Measurements from ENCODE around the gene ZER1.
A peak's percentile ranks its signal among the peaks of the same experiment; 100 is the strongest.
"Not testable (repeated sequence)": the region's sequence is repeated elsewhere in the genome, so short reads cannot be mapped to it uniquely, and the experiment has no call there.

Gene ZER1

DNA sequence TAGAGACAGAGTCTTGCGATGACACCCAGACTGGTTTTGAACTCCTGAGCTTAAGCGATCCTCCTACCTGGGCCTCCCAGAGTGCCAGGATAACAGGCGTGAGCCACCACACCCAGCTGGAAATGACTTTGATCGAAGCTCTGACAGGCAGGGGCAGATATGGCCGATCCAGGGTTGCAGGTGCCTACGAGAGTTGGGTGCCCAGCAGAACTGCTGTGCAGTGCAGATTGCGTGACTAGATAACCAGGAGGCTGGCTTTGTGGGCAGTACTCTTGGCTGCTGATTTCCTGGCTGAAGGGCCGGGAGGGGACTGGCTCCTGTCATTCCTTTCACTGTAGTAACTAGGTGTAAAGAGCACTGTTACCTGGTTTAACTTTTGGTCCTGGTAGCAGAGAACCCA is 27.2 kb upstream of the ZER1 start:
- no peaks in the 10 kb centered on the region for H3K27me3 Mint-ChIP-seq
- H3K36me3 Mint-ChIP-seq: peaks cover 3% of the 10 kb centered on the region
- H3K4me1 Mint-ChIP-seq: no peaks in the 10 kb centered on the region
- H3K27ac Mint-ChIP-seq: no peak overlapping the region
- no peaks in the 10 kb centered on the region for H3K9me3 Mint-ChIP-seq
- no peak overlapping the region for H3K4me3 Mint-ChIP-seq

DNA sequence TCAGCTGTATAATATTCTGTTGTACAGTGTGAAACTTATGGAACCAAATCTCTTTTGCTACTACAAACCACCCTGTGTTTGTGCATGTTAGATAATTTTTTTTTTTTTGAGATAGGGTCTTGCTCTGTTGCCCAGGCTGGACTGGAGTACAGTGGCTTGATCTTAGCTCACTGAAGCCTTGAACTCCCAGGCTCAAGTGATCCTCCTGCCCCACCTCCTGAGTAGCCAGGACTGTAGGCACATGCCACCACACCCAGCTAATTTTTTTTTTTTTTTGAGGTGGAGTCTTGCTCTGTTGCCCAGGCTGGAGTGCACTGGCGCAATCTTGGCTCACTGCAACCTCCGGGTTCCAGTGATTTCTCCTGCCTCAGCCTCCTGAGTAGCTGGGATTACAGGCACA is 23.2 kb upstream of the ZER1 start:
- H3K4me1 Mint-ChIP-seq, H3K9me3 Mint-ChIP-seq, H3K4me3 Mint-ChIP-seq, H3K36me3 Mint-ChIP-seq, H3K27me3 Mint-ChIP-seq, H3K27ac Mint-ChIP-seq: not testable (repeated sequence)

DNA sequence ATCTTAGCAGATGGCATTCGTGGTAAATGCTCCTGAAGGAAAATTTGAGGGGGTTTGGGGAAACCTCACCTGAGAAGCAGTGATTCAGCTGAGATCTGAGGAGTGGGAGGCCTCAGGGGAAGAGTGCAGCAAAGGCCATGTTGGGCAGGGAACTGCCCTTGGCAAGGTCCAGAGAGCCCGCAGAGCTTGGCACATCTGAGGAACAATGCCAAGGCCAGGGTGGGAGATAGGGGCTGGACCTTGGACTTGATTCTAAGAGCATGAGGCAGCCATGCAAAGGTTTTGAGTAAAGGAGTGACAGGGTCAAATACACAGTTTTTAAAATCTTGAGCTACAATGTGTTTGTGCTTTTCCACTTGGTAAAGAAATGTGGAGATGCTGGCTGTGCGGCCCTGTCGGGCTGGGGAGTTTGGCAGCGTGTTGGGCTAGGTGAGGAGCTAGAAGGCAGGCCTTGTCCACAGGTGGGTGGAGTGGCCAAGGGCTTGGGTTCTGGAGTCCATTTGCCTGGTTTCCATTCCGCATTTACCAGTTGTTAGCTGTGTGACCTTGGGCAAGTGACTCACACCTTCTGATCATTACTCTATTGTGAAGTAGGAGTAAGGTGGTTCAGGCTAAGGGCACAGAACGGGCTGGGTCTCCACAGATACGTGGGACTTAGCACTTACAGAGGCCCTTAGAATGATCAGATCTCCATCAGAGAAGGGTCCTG is 21.4 kb upstream of the ZER1 start:
- no peak overlapping the region for H3K4me3 Mint-ChIP-seq
- H3K4me1 Mint-ChIP-seq: peaks cover 10% of the 10 kb centered on the region

DNA sequence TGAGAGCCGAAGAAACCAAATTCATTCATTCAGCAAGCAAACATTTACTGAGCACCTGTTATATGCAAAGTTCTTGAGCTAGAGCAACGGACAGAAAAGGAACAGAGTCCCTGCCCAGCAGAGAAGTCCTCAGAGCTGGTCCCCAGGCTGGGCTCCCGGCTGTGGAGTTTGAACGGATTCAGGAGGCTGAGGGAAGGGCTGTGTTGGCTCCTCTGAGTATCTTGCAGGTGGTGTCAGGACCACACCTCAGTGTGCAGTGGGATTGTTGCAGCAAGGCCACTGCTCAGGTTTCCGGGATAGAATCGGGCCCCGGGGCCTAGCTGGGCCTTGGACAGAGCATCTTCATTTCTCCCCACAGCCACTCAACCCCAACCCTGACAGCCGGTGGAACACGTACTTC is 20.4 kb upstream of the ZER1 start:
- Mint-ChIP-seq H3K36me3 (peaks cover 2% of the 10 kb centered on the region), H3K27me3 (no peaks in the 10 kb centered on the region), H3K4me1 (peaks cover 10% of the 10 kb centered on the region), H3K27ac (no peak overlapping the region), H3K4me3 (no peak overlapping the region), H3K9me3 (no peaks in the 10 kb centered on the region)

More for the DNA sequence above, 21.4 kb upstream of the ZER1 start:
- Mint-ChIP-seq H3K27ac (no peak overlapping the region), H3K27me3 (no peaks in the 10 kb centered on the region), H3K36me3 (peaks cover 2% of the 10 kb centered on the region), H3K9me3 (no peaks in the 10 kb centered on the region)

DNA sequence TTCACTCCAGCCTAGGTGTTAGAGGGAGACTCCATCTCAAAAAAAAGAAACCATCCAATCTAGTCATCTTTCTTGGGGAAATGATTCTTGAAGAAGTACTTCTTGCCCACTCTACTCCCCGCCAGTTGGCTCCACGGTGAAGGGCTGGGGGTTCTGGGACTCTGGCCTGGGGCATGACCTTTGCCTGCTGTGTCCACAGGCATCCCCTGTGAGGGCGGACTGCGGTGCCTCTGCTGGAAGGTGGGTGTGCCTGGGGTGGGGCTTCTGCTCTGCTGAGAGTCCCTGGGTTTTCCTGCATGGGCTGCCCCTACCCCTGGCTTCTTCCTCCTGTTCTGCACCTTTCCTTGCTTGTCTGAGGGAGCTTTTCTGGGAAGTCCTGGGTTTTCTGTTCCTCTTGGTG is 18.8 kb upstream of the ZER1 start:
- no peak overlapping the region for H3K4me3 Mint-ChIP-seq
- H3K27me3 Mint-ChIP-seq: no peaks in the 10 kb centered on the region
- H3K27ac Mint-ChIP-seq: no peak overlapping the region
- no peaks in the 10 kb centered on the region for H3K9me3 Mint-ChIP-seq
- peaks cover 2% of the 10 kb centered on the region for H3K36me3 Mint-ChIP-seq
- peaks cover 10% of the 10 kb centered on the region for H3K4me1 Mint-ChIP-seq

DNA sequence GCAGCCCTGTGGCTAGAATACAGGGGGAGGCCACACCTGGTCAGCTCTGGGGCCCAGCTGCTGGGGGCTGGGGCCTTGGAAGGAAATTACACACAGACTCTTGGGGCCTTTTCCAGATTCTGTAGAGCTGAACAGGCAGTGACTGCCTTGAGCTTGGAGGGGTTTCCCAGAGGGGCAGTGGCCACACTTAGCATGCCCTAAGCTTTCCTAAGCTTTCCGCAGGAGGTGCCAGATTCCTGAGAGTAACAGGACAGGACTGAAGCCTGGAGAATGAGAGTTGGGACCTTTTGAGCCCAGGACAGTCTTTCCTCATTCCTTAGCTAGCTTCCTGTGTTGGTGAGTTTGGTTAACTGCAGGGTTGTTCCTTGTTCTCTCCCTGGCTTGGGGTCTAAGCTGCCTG is 16.7 kb upstream of the ZER1 start:
- Mint-ChIP-seq H3K27ac (no peak overlapping the region), H3K4me1 (peaks cover 10% of the 10 kb centered on the region), H3K4me3 (peak overlapping the region; percentile 91), H3K9me3 (no peaks in the 10 kb centered on the region), H3K36me3 (no peaks in the 10 kb centered on the region), H3K27me3 (no peaks in the 10 kb centered on the region)

DNA sequence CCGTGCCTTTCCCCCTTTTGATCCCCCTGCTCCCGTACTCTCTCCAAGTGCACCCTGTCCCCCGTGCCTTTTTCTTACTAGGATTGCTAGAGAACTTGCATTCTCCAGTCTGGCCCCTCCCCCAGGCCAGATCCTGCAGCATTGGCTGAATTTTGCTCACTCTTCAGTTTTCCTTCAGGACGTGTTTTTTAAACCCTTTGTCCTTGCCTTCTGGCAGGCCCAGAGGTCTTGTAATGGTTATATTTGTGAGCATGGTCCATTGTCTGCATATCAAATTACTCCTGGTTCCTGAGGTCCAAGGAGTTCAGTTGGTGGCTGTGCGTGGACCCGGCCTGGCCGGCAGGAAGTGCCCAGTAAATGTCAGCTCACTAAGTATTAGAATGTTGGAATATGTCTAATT is 15.9 kb upstream of the ZER1 start:
- Mint-ChIP-seq H3K4me3 (peak overlapping the region; percentile 91), H3K9me3 (no peaks in the 10 kb centered on the region)

DNA sequence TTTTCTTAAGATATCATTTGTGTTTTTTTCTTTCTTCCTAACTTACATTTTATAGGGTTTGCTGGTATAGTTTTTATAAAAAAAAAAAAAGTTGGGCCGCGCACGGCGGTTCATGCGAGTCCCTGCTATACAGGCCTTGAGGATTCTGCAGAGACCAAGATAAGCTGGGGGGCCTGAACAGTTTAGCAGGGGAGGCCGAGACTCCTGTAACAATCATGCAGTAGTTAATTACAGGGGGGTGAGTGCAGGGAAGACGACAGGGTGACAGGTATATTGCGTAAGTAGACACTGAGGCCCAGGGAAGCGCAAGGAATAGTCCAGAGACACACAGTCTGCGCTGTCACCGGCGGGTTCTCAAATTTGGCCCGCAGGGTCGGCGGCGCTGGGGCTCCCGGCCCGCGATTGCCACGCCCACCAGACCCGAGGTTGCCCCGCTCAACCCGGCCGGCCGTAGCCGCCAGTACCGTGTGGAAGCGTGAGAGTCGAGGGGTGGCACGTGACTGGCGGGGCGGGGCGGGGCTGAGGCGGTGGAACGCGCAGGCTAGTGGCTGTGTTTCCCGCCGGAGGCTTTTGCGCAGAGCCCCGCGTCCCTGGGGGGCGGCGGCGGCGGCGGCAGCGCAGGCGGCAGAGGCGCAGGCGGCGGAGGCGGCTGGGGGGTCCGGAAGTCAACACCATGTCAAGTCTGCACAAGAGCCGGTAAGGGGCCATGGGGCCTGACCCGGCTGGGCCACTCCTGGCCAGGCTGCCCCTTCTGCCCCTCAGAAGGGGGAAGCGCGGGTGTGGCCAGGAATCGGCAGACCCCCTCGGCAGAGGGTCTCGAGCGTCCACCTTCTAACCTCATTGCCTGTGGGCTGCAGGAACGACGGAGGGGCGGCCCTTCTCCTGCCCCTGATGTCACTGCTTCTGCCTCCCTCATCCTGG is 15.2 kb upstream of the ZER1 start, which contains the start of gene TBC1D13:
TSS of gene TBC1D13 (plus strand) at position 573 of the 921 bp plus-strand sequence. CDS start at position 674, 101 bp downstream.
- Mint-ChIP-seq H3K27ac (peak within 1 kb of the TSS; percentile 84), H3K27me3 (no peaks in the 10 kb centered on the region), H3K4me3 (peak within 1 kb of the TSS; percentile 91), H3K4me1 (peaks cover 5% of the 10 kb centered on the region), H3K9me3 (no peaks in the 10 kb centered on the region), H3K36me3 (no peaks in the 10 kb centered on the region)

More for the DNA sequence above, 15.9 kb upstream of the ZER1 start:
- H3K4me1 Mint-ChIP-seq: peaks cover 5% of the 10 kb centered on the region
- H3K27ac Mint-ChIP-seq: peak overlapping the region; percentile 80
- no peaks in the 10 kb centered on the region for H3K27me3 Mint-ChIP-seq
- H3K36me3 Mint-ChIP-seq: no peaks in the 10 kb centered on the region

DNA sequence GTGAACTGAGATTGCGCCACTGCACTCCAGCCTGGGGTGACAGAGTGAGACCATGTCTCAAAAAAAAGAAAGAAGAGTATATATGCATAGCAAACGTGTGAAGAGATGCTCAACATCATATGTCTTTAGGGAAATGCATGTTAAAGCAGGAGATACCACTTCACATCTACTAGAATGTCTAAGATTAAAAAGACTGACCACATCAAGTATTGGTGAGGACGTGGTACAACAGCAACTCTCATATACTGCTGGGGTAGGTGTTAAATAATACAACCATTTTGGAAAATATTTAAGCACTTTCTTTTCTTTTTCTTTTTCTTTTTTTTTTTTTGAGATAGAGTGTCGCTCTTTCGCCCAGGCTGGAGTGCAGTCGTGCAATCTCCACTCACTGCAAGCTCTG is 13.7 kb upstream of the ZER1 start:
- no peaks in the 10 kb centered on the region for H3K27me3 Mint-ChIP-seq
- no peaks in the 10 kb centered on the region for H3K36me3 Mint-ChIP-seq
- H3K27ac Mint-ChIP-seq: no peak overlapping the region
- H3K4me1 Mint-ChIP-seq: peaks cover 5% of the 10 kb centered on the region
- H3K9me3 Mint-ChIP-seq: no peaks in the 10 kb centered on the region
- H3K4me3 Mint-ChIP-seq: peak overlapping the region; percentile 36

DNA sequence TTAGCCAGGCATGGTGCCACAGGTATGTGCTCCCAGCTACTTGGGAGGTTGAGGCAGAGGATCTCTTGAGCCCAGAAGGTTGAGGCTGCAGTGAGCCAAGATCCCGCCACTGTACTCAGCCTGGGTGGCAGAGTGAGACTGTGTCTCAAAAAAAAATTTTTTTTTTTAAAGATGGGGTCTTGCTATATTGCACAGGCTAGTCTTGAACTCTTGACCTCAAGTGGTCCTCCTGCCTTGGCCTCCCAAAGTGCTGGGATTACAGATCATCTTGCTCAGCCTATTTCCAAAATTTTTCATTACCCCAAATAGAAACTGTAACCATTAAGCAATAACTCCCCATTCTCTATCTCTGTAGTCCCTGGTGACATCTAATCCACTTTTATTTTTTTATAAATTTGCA is 10.9 kb upstream of the ZER1 start:
- Mint-ChIP-seq H3K4me3 (no peak overlapping the region), H3K27ac (no peak overlapping the region), H3K9me3 (no peaks in the 10 kb centered on the region), H3K36me3 (no peaks in the 10 kb centered on the region), H3K27me3 (no peaks in the 10 kb centered on the region), H3K4me1 (no peaks in the 10 kb centered on the region)

DNA sequence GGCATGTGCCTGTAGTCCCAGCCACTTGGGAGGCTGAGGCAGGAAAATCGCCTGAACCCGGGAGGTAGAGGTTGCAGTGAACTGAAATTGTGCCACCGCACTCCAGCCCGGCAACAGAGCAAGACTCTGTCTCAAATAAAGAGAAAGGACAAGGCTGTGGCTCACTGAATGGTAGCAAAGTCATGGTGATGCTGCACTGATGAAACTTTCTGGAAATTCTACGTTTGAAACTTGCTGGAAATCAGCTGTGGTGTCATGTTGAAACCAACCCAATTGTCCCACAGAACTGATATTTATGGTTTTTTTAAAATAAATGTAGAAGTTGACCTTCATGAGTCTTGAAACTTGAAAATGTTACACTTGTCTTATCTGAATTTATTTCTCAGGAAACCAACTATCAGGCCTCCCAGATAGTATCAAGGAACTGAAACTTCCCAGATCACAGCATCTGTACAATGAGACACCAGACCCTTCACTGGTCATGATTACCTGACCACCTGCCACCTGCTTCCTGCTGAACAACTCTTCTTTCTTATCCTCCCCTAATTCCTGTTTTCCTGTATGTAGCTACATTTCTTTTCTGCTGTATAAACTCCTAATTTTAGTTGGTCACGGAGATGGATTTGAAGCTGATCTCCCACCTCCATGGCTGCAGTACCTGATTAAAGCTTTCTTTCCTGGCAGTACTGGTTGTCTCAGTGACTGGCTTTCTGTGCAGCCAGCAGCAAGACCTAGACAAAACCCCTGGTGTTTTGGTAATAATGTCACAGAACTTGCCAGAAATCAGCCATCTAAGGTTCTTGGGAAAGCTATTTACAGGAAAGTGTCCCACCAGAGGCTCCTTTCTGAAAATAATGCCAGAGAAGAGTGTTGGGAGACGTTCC is 9.7 kb upstream of the ZER1 start:
- no peaks in the 10 kb centered on the region for H3K27me3 Mint-ChIP-seq
- H3K4me1 Mint-ChIP-seq: no peaks in the 10 kb centered on the region
- H3K36me3 Mint-ChIP-seq: no peaks in the 10 kb centered on the region
- no peaks in the 10 kb centered on the region for H3K9me3 Mint-ChIP-seq
- H3K4me3 Mint-ChIP-seq: no peak overlapping the region
- H3K27ac Mint-ChIP-seq: no peak overlapping the region

DNA sequence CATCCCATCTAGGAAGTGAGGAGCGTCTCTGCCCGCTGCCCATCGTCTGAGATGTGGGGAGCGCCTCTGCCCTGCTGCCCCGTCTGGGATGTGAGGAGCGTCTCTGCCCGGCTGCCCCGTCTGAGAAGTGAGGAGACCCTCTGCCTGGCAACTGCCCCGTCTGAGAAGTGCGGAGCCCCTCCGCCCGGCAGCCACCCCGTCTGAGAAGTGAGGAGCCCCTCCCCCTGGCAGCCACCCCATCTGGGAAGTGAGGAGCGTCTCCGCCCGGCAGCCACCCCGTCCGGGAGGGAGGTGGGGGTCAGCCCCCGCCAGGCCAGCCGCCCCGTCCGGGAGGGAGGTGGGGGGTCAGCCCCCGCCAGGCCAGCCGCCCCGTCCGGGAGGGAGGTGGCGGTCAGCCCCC is 8.4 kb upstream of the ZER1 start:
- H3K27ac Mint-ChIP-seq, H3K9me3 Mint-ChIP-seq, H3K36me3 Mint-ChIP-seq, H3K4me1 Mint-ChIP-seq, H3K27me3 Mint-ChIP-seq, H3K4me3 Mint-ChIP-seq: not testable (repeated sequence)

DNA sequence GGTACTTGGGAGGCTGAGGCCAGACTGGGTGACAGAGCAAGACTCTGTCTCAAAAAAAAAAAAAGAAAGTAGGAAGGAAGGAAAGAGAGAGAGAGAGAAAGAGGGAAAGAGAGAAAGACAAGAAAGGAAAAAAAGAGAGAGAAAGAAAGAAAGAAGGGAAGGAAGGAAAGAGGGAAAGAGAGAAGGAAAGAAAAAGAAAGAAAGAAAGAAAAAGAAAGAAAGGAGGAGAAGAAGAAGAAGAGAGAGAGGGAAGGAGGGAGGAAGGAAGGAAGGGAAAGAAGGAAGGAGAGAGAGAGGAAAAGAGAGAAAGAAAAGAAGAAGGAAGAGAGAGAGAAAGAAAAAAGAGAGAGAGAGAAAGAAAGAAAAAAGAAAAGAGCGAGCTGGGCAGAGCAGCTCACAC is 3.1 kb upstream of the ZER1 start:
- peaks cover 14% of the 10 kb centered on the region for H3K4me1 Mint-ChIP-seq
- no peak overlapping the region for H3K27ac Mint-ChIP-seq
- H3K9me3 Mint-ChIP-seq: no peaks in the 10 kb centered on the region
- no peaks in the 10 kb centered on the region for H3K27me3 Mint-ChIP-seq
- no peak overlapping the region for H3K4me3 Mint-ChIP-seq
- H3K36me3 Mint-ChIP-seq: no peaks in the 10 kb centered on the region

DNA sequence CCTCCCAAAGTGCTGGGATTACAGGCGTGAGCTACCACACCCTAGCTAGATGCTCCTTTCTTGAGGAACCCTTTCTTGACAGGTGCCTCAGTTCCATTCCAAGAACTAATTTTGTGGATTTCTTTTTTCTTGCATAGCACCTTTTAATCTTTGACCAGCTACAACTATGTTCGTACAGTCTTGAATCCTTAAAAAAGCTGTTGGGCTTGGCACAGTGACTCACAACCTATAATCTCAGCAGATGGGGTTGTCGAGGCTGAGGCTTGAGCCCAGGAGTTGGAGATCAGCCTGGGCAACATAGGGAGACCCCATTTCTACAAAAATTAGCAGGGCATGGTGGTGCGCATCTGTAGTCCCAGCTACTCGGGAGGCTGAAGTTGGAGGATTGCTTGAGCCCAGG is 1.3 kb upstream of the ZER1 start:
- H3K27ac Mint-ChIP-seq: no peak overlapping the region
- no peaks in the 10 kb centered on the region for H3K27me3 Mint-ChIP-seq
- H3K4me3 Mint-ChIP-seq: peak overlapping the region; percentile 97
- H3K9me3 Mint-ChIP-seq: no peaks in the 10 kb centered on the region
- no peaks in the 10 kb centered on the region for H3K36me3 Mint-ChIP-seq
- H3K4me1 Mint-ChIP-seq: peaks cover 24% of the 10 kb centered on the region

DNA sequence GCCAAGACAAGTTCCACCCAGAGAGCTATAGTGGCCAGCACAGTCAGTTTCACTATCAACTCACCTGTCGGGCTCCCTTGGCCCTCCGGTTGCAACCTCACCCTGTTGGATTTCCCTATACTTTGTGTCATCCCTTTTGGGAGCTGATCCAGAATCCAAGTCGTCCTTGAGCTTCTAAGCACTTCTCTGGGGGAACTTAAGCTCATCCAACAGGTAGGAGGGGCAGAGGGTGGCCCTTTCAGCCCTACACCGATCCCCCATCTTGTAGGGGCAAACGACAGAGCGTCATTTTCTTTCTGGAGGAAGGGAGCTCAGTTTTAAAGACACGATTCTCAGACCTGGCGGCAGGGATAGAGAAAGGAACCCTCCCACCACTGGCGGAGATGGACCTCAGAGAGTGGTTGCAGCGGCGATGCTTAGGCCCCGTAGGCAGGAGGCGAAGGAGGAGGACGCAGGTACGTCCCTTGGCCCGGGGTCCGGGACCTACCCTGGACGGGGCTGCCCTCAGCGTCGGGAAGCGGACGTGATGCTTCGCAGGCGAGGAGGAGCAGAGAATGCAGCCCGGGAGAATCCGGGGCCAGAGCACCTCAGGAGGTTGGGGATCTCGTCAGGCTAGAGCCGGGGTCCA is 519 bp downstream of the ZER1 start:
- peaks cover 32% of the 10 kb centered on the region for H3K4me1 Mint-ChIP-seq
- H3K27ac Mint-ChIP-seq: peak overlapping the region; percentile 75
- H3K27me3 Mint-ChIP-seq: no peaks in the 10 kb centered on the region
- H3K4me3 Mint-ChIP-seq: peak overlapping the region; percentile 97
- peaks cover 1% of the 10 kb centered on the region for H3K36me3 Mint-ChIP-seq
- no peaks in the 10 kb centered on the region for H3K9me3 Mint-ChIP-seq

All from activated naive CD4-positive, alpha-beta T cell treated with anti-CD3 and anti-CD28 coated beads, Interleukin-2, amount 50 U/mL, for 24 hours (primary cell).